ENCODE data around the gene MITF.

The MITF gene

DNA sequence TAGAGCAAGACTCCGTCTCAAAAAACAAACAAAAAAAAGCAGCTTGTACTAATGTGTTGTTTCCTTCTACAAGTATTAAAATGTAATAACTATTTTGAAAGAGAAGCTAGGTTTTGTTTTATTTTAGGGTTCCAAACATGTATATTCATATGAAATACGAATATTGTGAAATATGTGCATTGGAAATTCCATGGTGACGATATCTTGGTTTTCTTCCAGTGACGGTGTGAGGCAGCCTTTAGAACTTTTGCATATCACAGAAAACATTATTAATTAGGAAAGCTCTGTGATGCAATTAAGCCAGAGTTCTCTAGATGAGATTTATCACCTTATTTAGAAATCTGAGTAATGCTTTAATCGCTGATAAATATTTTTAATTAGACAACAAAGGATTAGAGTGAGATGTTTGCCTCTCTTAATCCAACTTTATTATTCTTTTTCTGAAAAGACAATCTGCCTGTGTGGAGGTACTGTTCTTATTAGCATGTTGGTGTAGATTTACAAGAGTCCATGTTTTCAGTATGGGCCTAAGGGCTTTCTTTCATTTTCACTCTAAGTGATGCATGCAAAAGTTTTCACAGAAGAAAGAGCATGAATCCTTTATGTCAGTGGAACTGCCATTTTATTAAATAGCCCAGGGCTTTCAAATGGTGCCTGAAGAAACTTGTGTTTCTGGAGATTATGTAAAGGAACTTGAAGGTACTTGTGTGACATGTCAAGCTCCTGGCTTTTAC lies 222.6 kb downstream of the MITF start:
- DNase-seq (ENCODE audit: low read depth in 2 of 2): no peak

- no peak for DNase-seq (ENCODE audit: low read depth in 2 of 2)
Measured at GRCh38 chr3:69963643-69964042, 224.4 kb downstream of the MITF start.

- no peak for DNase-seq (ENCODE audit: low read depth in 2 of 2)
Measured at GRCh38 chr3:69967156-69967555, 227.9 kb downstream of the MITF start.

DNA sequence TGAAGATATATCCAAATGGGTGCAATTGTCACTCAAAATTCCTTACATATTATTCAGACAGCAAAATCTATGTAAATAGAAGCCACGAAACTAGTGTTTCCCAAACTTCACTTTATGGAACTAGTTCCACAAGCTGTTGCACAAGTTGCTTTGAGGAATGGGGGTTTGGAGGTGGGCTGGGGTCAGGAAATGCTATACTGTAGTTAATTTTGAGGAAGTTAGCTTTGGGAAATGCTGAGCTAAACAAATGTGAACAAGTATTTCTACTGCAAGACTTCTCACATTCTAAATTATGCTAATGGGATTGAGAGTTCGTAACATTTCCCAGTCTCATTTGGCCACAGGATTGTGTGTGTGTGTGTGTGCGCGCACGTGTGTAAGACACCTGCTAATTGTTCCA lies 231.6 kb downstream of the MITF start:
- DNase-seq (ENCODE audit: low read depth in 2 of 2): no peak

- DNase-seq (ENCODE audit: low read depth in 2 of 2): no peak
Measured at GRCh38 chr3:69972672-69973071, 233.4 kb downstream of the MITF start.

GRCh38 chr3:69976021-69976420 lies 236.8 kb downstream of the MITF start:
- no peak for DNase-seq (ENCODE audit: low read depth in 2 of 2)

- no peak for DNase-seq (ENCODE audit: low read depth in 2 of 2)
Measured at GRCh38 chr3:69983546-69984265, 244.4 kb downstream of the MITF start.

DNA sequence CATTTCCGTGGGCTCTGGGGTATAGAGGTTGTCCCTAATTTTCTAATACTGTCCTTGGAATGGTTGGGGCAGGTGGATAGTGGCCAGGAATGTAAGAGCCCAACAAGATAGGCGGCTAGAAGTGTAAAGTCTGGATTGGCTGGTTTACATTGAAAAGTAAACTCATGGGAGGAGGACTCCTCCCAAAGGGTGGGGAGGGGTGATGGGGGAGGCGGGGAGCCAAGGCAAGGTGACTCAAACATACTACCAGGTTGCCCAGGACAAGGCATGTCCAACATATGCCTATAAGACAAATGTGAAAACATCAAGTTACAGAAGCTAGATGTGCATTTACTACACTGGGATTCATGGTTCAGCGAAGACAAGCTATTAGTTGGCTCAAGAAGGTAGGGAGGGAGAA lies 246.0 kb downstream of the MITF start:
- DNase-seq (ENCODE audit: low read depth in 2 of 2): no peak

DNA sequence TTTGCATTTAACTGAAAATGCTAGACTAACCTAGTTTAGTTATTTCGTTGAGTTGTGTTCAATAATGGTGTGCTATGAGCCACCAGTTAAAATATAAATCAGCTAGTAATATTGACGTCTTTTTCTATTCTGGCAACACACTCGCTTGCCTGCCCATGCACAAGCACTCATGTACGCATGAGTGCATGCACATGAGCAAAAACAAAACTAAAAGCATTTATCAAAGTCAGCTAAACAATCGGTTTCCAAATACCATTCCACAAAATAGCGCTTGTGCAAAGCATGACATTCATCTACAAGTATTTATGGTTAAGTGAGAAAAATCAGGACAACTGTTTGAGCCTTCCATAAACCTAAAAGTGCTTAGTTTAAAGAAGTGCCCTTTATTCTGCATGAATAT lies 247.2 kb downstream of the MITF start:
- no peak for DNase-seq (ENCODE audit: low read depth in 2 of 2)

DNA sequence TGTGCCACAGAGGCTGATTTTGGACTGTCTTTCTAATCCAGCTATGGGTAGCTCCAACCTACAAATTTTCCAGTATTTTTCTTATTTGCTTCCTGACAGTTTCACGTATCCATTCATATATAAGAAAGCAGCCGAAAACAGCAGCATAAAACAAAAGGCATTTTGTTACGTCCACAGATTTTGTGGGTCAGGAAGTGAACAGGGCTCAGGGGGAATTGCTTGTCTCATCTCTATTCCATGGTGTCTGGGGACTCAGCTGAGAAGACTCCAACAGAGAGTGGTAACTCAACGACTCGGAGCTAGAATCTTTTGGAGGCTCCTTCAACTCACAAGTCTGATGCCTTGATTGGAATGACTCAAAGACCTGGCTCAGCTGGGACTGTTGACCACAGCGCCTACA lies 248.6 kb downstream of the MITF start:
- no peak for DNase-seq (ENCODE audit: low read depth in 2 of 2)

GRCh38 chr3:69993757-69994156 lies 254.5 kb downstream of the MITF start:
- no peak for DNase-seq (ENCODE audit: low read depth in 2 of 2)

DNA sequence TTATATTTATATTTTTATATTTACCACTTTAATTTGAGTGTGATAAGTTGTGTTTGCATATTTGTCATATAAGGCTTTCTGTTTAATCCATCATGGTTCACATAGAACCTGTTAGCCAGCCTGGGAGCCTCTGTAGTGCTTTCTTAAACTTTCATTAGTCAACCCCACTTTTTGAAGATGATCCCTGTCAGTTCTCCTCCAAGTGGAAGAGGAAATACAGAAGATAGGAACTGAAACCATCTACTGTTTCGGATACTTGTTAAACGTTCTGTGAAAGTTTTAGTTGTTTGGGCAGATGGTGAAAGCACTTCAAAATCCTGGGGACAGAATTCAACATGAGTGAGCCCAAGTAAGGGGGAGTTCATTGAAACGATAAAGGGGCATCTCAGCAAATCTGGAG lies 255.7 kb downstream of the MITF start:
- DNase-seq (ENCODE audit: low read depth in 2 of 2): no peak

GRCh38 chr3:69997631-69998307 lies 258.5 kb downstream of the MITF start:
- no peak for DNase-seq (ENCODE audit: low read depth in 2 of 2)

DNA sequence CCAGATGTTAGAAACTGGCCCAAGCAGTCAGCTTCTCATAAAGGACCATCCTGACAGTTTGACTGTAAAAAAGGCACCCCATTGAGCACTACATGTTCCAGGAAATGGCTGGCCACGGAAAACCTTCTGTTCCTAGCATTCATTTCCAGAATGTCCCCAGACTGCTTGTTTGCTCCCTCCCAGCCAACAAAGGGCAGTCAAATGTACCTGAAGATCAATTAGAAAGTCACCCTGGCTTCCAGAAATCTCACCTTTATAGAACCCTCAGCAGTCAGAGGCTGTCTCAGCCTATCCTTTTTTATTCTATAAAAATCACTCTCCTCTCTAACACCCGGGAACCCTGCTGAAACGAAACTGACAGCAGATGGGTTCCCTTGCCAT lies 259.5 kb downstream of the MITF start:
- DNase-seq (ENCODE audit: low read depth in 2 of 2): no peak

DNA sequence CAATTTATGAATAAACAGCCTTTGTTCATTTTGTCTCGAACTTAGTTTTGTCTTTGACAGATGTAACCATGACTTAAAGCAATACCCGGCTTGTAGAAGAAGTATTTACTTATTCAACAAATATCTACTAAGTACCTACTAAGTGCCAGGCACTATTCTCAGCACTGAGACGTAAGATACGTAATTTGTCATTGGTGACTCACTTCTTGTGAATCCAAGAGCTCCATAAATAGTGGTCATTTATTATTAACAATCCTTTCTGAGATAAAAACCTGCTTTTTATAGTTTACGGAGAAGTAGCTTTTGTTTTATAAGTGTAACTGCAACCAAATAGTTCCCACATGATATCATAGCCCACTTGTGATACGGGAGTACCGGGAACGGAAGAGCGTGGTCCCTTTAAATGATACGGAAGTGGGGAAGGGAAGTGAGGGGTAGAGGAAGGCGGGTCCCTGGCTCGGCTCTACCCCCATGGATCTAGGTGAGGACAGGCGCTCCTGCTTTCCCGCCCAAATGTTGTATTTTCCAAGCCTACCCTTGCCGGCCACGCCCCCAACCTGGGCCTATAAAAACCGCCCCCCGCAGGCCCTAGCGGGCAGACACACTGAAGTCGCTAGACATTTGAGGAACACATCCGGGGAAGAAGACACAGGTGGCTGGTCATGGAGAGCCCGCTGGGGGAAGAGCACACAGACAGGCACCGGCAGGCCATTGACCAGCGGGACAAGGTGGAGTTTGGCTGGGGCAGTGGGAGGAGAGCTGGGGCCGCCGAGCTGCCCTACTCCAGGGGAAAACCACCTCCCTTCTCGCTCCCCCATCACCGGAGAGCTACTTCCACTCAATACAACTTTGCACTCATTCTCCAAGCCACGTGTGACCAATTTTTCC lies 260.1 kb downstream of the MITF start, which contains the start of gene SAMMSON:
TSS of gene SAMMSON (plus strand) at position 594 of the 888 bp plus-strand sequence.
- no peak for DNase-seq (ENCODE audit: low read depth in 2 of 2)

DNA sequence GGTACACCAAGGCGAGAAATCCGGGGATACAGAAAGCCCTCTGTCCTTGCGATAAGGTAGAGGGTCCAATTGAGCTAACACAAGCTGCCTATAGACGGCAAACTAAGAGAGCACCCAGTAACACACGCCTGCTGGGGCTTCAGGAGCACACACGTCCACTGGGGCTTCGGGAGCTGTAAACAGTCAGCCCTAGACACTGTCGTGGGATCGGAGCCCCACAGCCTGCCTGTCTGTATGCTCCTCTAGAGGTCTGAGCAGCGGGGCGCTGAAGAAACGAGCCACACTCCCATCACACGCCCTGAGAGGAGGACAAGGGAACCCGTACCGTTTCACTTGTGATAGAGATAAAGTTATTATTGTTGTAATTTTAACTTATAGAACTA lies 260.8 kb downstream of the MITF start:
- no peak for DNase-seq (ENCODE audit: low read depth in 2 of 2)

GRCh38 chr3:70000563-70001081 lies 261.4 kb downstream of the MITF start:
- DNase-seq (ENCODE audit: low read depth in 2 of 2): no peak

DNA sequence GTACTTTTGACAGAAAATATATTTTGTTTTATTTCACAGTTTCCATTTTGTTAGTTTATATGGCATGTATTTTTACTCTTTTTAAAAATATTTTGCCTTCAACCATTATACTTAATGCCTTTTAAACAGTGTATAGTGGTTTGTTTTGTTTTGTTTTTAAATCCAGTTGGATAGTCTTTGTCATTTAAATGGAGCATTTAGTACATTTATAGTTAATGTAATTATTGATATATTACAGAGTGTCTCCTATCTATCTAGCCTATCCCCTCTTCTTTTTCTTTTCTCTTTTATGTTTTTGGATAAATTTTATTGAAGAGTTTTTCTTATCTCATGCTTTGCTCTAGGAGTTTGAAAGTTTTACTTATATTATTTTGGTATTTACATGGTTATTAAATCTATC lies 263.9 kb downstream of the MITF start:
- DNase-seq (ENCODE audit: low read depth in 2 of 2): no peak

GRCh38 chr3:70006089-70006488 lies 266.8 kb downstream of the MITF start:
- no peak for DNase-seq (ENCODE audit: low read depth in 2 of 2)

- no peak for DNase-seq (ENCODE audit: low read depth in 2 of 2)
Measured at GRCh38 chr3:70010346-70010745, 271.1 kb downstream of the MITF start.

GRCh38 chr3:70011582-70011981 lies 272.3 kb downstream of the MITF start:
- DNase-seq (ENCODE audit: low read depth in 2 of 2): no peak

All from stimulated activated CD4-positive, alpha-beta T cell treated with anti-CD3 and anti-CD28 coated beads, Interleukin-1b, Interleukin-23, amount 100 ng/mL, for 1 hour (primary cell).